K562 (cell line): ENCODE data around the gene PKD1. TPM values are rescaled to one million over a fixed set of nuclear protein-coding genes. Genes with fewer than 3 reads are reported as not detected.

ENCODE experiments used
- ATAC-seq: fragments of 200-7000 bp; cut with Tn5 transposase; 3 replicates; pipeline ENCODE4 v1.9.1; 2020; ENCODE audit warnings: moderate library complexity
- BruUV-seq: library from RNA; stranded (reverse); fragments of 400-500 nt; replicated peaks from 2 replicates; lab custom pipeline; 2021; lab: Mats Ljungman, UMichigan
- CTCF ChIA-PET: fragments of 300-600 bp; formaldehyde crosslinking; extraction: SDS; loops from one replicate; lab custom pipeline; 2021; ENCODE audit warnings: low intra/inter-chr PET ratio; lab: Yijun Ruan, JAX
- POLR2A ChIA-PET: fragments of 300-600, 350-650 bp; sonication (Branson Sonifier 250); formaldehyde crosslinking; extraction: SDS; loops from one replicate; lab custom pipeline; 2021; ENCODE audit warnings: antibody characterized with exemption, inconsistent platforms; lab: Yijun Ruan, JAX
- DNase-seq, 4 experiments: peaks; one replicate each; pipeline versions ENCODE4 v3.0.0 to v3.0.0-alpha.2; 2011 to 2018; ENCODE audit warnings: low spot score in 3 of 4, mixed read lengths in 3 of 4; ENCODE audit errors: extremely low read depth in 1 of 4
- FAIRE-seq: peaks from 2 replicates; lab custom pipeline; 2011; peaks lifted over from hg19 to GRCh38; lab: Jason Lieb, UNC
- H2AFZ ChIP-seq: 2 replicates; pipeline ENCODE4 v1.6.0; 2011; ENCODE audit warnings: low read depth, low read length, control low read depth, inconsistent platforms
- H3K27ac ChIP-seq: fragments of 200-600 bp; 3 replicates; pipeline ENCODE4 v1.8.0; 2011; ENCODE audit warnings: low read depth, mild to moderate bottlenecking, control low read depth, inconsistent platforms, low read length, moderate library complexity, mixed read lengths; ENCODE audit errors: extremely low read depth
- H3K27me3 ChIP-seq, 2 experiments: fragments of 300-600 bp in 1 of 2; 2 replicates in 1 of 2; 3 replicates in 1 of 2; pipeline versions ENCODE4 v1.6.0 to v1.8.0; 2011; ENCODE audit warnings: inconsistent platforms in 2 of 2, low read length in 2 of 2, mild to moderate bottlenecking in 1 of 2, mixed read lengths in 1 of 2, moderate library complexity in 1 of 2; ENCODE audit not compliant: control insufficient read depth in 2 of 2, insufficient read depth in 2 of 2
- H3K36me3 ChIP-seq: fragments of 300-600 bp; 3 replicates; pipeline ENCODE4 v1.8.0; 2011; ENCODE audit warnings: mild to moderate bottlenecking, low read length, inconsistent platforms; ENCODE audit not compliant: control insufficient read depth, insufficient read depth
- H3K4me1 ChIP-seq, 2 experiments: fragments of 200-600 bp in 1 of 2; replicated peaks in 1 of 2; 2 replicates in 1 of 2; 3 replicates in 1 of 2; pipeline versions ENCODE4 v1.5.1 to v1.8.0; 2011; ENCODE audit warnings: inconsistent platforms in 2 of 2, low read length in 2 of 2, mild to moderate bottlenecking in 1 of 2, mixed read lengths in 1 of 2, moderate library complexity in 1 of 2; ENCODE audit not compliant: control insufficient read depth in 2 of 2, insufficient read depth in 2 of 2
- H3K4me2 ChIP-seq: 2 replicates; pipeline ENCODE4 v1.6.1; 2011; ENCODE audit warnings: low read length, control low read depth, inconsistent platforms, mixed read lengths; ENCODE audit not compliant: insufficient read depth
- H3K4me3 ChIP-seq: fragments of 200-600 bp; sonication (generic), shearing (Covaris generic); 2 replicates; pipeline ENCODE4 v1.5.1; 2016; ENCODE audit warnings: control low read depth, inconsistent platforms
- H3K79me2 ChIP-seq: fragments of 200-600 bp; 3 replicates; pipeline ENCODE4 v1.8.0; 2011; ENCODE audit warnings: low read length, inconsistent platforms; ENCODE audit not compliant: control insufficient read depth, insufficient read depth
- H3K9ac ChIP-seq, 2 experiments: 2 replicates each; pipeline versions ENCODE4 v1.6.0 to v1.6.1; 2011; ENCODE audit warnings: low read depth in 2 of 2, low read length in 2 of 2, control low read depth in 1 of 2, inconsistent platforms in 1 of 2, mild to moderate bottlenecking in 1 of 2, mixed read lengths in 1 of 2; ENCODE audit not compliant: insufficient read depth in 1 of 2
- H3K9me1 ChIP-seq: one replicate; pipeline ENCODE4 v1.6.0; 2011; ENCODE audit warnings: inconsistent platforms, mild to moderate bottlenecking, low read length, moderate library complexity; ENCODE audit not compliant: control insufficient read depth, insufficient read depth
- H3K9me3 ChIP-seq: replicated peaks from 2 replicates; pipeline ENCODE4 v1.5.1; 2011; ENCODE audit warnings: low read depth, low read length, inconsistent platforms; ENCODE audit not compliant: control insufficient read depth, insufficient read depth
- H4K20me1 ChIP-seq: replicated peaks from 2 replicates; pipeline ENCODE4 v1.6.1; 2011; ENCODE audit warnings: low read length, inconsistent platforms, mixed read lengths; ENCODE audit not compliant: control insufficient read depth, insufficient read depth
- CAMTA2 ChIP-seq: fragments of 250-450 bp; sonication (Bioruptor Pico); conservative IDR thresholded peaks from 2 replicates; pipeline ENCODE4 v1.5.1; 2022
- ILF3 ChIP-seq: fragments of 450-650 bp; IDR thresholded peaks from 2 replicates; pipeline ENCODE4 v1.6.1; 2018; ENCODE audit warnings: antibody characterized with exemption, mild to moderate bottlenecking, moderate library complexity, borderline replicate concordance
- MTA2 ChIP-seq: fragments of 450-650 bp; IDR thresholded peaks from 2 replicates; pipeline ENCODE4 v1.6.1; 2016; ENCODE audit warnings: low read depth
- NCOR1 ChIP-seq: fragments of 450-650 bp; IDR thresholded peaks from 2 replicates; pipeline ENCODE4 v1.6.1; 2016; ENCODE audit warnings: mild to moderate bottlenecking, moderate library complexity
- POLR3A ChIP-seq: IDR thresholded peaks from 2 replicates; pipeline ENCODE4 v1.6.1; 2011; ENCODE audit warnings: borderline replicate concordance, mild to moderate bottlenecking, moderate library complexity; ENCODE audit not compliant: insufficient read length, insufficient read depth; ENCODE audit errors: extremely low read depth
- PTRF ChIP-seq: fragments of 450-650 bp; IDR thresholded peaks from 2 replicates; pipeline ENCODE4 v1.6.1; 2016; ENCODE audit warnings: mild to moderate bottlenecking, missing genetic modification characterization, missing compliant biosample characterization
- SOX6 ChIP-seq: fragments of 450-650 bp; IDR thresholded peaks from 2 replicates; pipeline ENCODE4 v1.6.1; 2014; ENCODE audit warnings: mild to moderate bottlenecking
- ZNF232 ChIP-seq: sonication (generic); formaldehyde crosslinking; IDR thresholded peaks from 2 replicates; pipeline ENCODE4 v1.8.0; 2022; ENCODE audit warnings: mild to moderate bottlenecking, missing genetic modification reagents
- ZNF3 ChIP-seq: fragments of 250-450 bp; sonication (Bioruptor Pico); IDR thresholded peaks from 2 replicates; pipeline ENCODE4 v1.5.0; 2021; ENCODE audit warnings: mild to moderate bottlenecking, moderate library complexity
- ZNF764 ChIP-seq: fragments of 250-450 bp; sonication (Bioruptor Pico); IDR thresholded peaks from 2 replicates; pipeline ENCODE4 v1.4.0; 2020; ENCODE audit warnings: low read depth, mild to moderate bottlenecking, moderate library complexity
- WGBS: fragments of 100-300 bp; shearing (Covaris generic); methylation state at CpG from one replicate; pipeline ENCODE4 v1.1.6; 2016; ENCODE audit warnings: low coverage, mixed read lengths; ENCODE audit not compliant: insufficient coverage; ENCODE audit errors: missing lambda C conversion rate; 5-methylcytosine and 5-hydroxymethylcytosine counted together
- in situ Hi-C: fragments of 300-500 bp; cut with MboI; formaldehyde crosslinking; loops from 4 replicates; pipeline ENCODE4 v1.15.0; 2018; ENCODE audit warnings: inconsistent platforms, mixed read lengths
- intact Hi-C: fragments of 100-400 bp; cut with micrococcal nuclease; formaldehyde crosslinking; loops from 2 replicates; pipeline ENCODE4 v1.14.2; 2022
- polyA plus RNA-seq, 8 experiments: library from polyadenylated mRNA; depleted of rRNA in 4 of 8; stranded (reverse) in 5 of 8; unstranded in 3 of 8; fragments of >200 nt; fragmentation: Nextera tagmentation in 2 of 8; fragmentation: Illumina TruSeq in 1 of 8; extraction: Ambion mirVana in 2 of 8; extraction: Trizol in 1 of 8; gene quantifications; 2 replicates each; pipeline versions ENCODE4 v1.2.1 to v1.2.3, GENCODE V29; 2011 to 2014; ENCODE audit warnings: inconsistent platforms in 1 of 8, missing spikeins in 1 of 8
- total RNA-seq, 7 experiments: library from RNA; depleted of rRNA in 6 of 7; stranded (reverse); fragments of >200 nt in 6 of 7; fragmentation: Illumina TruSeq in 2 of 7; extraction: Trizol in 2 of 7; gene quantifications; 2 replicates each; pipeline versions ENCODE4 v1.2.1 to v1.2.3, GENCODE V29; 2011 to 2021; ENCODE audit warnings: low replicate concordance in 1 of 7
- TF ChIP-seq, protein P1 (sequence below): fragments of 450-650 bp; IDR thresholded peaks from 2 replicates; pipeline ENCODE4 v1.6.1; 2016; ENCODE audit warnings: low read depth
- TF ChIP-seq, protein P2 (sequence below): fragments of 250-450 bp; sonication (Bioruptor Pico); IDR thresholded peaks from 2 replicates; pipeline ENCODE4 v1.8.0; 2022; ENCODE audit warnings: moderate library complexity, mild to moderate bottlenecking, inconsistent platforms
- TF ChIP-seq, protein P3 (sequence below): sonication (generic); formaldehyde crosslinking; IDR thresholded peaks from 2 replicates; pipeline ENCODE4 v1.9.0; 2022; ENCODE audit warnings: mild to moderate bottlenecking, missing genetic modification reagents

PKD1 gene
- total and polyA plus RNA-seq, 9 of the 15 experiments (the other 6 are each of a cell fraction or from before 2014, with no cell fraction given): 0.23 to 93.5 (median 12.6) TPM

DNA sequence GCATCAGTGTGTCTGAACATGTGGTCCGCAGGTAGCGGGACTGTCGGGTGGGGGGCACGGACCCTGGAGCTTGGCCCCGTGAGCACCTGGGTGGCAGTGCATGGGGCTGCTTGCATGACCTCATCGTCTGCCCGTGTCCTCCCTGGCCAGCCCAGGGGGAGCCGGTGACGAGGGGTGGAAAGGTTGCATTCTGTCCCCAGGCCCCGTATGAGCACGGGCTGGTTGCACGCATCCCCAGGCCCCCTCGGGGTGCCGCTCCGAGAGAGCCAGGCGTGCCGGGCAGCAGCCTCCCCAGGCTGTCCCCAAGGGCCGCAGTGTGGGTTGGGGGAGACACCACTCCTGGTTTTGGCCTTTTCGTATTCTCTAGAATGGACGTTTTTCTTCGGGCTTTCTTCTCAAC lies 58.0 kb downstream of the PKD1 start (continued):
- TF ChIP-seq ZNF3 (CRISPR knock-in tag): no peak
- no peak for TF ChIP-seq NCOR1
- TF ChIP-seq CAMTA2: no peak

- POLR2A ChIA-PET: no interaction called here
- Histone ChIP-seq H3K4me2 (no peak overlapping the region), H3K79me2 (no peaks in the 10 kb centered on the region), H3K9me1 (no peaks in the 10 kb centered on the region), H3K36me3 (peaks cover 54% of the 10 kb centered on the region; the same call in 1 of the 3 replicates), H4K20me1 (no peaks in the 10 kb centered on the region), H2AFZ (no peak overlapping the region), H3K4me3 (no peak overlapping the region), H3K4me1 (peaks cover 0 to 18% of the 10 kb centered on the region in 2 experiments; a peak in 2 of 5 replicates), H3K9me3 (no peaks in the 10 kb centered on the region), H3K27ac (no peak overlapping the region), H3K9ac (no peak overlapping the region; a peak in 1 of 4 replicates), H3K27me3 (no peaks in the 10 kb centered on the region)
- in situ Hi-C loops: no loop called here
- ATAC-seq: no peak
- 85% methylated on average over 17 of the region's 17 CpGs for WGBS
- intact Hi-C loops: no loop called here
- BruUV-seq: no TSS peak
- DNase-seq: no peak
- CTCF ChIA-PET: no interaction called here
- no peak for FAIRE-seq
- TF ChIP-seq POLR3A (no peak), SOX6 (no peak), ZNF232 (CRISPR knock-in tag) (no peak), MTA2 (no peak), ZNF764 (CRISPR knock-in tag) (no peak), PTRF (tag) (no peak), ILF3 (no peak)
- TF ChIP-seq, protein P1, sequence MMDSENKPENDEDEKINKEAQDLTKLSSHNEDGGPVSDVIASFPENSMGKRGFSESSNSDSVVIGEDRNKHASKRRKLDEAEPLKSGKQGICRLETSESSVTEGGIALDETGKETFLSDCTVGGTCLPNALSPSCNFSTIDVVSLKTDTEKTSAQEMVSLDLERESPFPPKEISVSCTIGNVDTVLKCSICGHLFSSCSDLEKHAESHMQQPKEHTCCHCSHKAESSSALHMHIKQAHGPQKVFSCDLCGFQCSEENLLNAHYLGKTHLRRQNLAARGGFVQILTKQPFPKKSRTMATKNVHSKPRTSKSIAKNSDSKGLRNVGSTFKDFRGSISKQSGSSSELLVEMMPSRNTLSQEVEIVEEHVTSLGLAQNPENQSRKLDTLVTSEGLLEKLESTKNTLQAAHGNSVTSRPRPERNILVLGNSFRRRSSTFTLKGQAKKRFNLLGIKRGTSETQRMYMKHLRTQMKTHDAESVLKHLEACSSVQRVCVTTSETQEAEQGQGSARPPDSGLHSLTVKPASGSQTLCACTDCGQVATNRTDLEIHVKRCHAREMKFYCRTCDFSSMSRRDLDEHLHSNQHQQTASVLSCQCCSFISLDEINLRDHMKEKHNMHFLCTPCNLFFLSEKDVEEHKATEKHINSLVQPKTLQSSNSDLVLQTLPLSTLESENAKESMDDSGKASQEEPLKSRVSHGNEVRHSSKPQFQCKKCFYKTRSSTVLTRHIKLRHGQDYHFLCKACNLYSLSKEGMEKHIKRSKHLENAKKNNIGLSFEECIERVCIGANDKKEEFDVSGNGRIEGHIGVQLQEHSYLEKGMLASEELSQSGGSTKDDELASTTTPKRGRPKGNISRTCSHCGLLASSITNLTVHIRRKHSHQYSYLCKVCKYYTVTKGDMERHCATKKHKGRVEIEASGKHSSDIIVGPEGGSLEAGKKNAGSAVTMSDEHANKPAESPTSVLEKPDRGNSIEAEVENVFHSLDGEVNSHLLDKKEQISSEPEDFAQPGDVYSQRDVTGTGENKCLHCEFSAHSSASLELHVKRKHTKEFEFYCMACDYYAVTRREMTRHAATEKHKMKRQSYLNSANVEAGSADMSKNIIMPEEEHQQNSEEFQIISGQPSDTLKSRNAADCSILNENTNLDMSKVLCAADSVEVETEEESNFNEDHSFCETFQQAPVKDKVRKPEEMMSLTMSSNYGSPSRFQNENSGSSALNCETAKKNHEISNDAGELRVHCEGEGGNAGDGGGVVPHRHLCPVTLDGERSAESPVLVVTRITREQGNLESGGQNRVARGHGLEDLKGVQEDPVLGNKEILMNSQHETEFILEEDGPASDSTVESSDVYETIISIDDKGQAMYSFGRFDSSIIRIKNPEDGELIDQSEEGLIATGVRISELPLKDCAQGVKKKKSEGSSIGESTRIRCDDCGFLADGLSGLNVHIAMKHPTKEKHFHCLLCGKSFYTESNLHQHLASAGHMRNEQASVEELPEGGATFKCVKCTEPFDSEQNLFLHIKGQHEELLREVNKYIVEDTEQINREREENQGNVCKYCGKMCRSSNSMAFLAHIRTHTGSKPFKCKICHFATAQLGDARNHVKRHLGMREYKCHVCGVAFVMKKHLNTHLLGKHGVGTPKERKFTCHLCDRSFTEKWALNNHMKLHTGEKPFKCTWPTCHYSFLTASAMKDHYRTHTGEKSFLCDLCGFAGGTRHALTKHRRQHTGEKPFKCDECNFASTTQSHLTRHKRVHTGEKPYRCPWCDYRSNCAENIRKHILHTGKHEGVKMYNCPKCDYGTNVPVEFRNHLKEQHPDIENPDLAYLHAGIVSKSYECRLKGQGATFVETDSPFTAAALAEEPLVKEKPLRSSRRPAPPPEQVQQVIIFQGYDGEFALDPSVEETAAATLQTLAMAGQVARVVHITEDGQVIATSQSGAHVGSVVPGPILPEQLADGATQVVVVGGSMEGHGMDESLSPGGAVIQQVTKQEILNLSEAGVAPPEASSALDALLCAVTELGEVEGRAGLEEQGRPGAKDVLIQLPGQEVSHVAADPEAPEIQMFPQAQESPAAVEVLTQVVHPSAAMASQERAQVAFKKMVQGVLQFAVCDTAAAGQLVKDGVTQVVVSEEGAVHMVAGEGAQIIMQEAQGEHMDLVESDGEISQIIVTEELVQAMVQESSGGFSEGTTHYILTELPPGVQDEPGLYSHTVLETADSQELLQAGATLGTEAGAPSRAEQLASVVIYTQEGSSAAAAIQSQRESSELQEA: no peak
- TF ChIP-seq, protein P2, sequence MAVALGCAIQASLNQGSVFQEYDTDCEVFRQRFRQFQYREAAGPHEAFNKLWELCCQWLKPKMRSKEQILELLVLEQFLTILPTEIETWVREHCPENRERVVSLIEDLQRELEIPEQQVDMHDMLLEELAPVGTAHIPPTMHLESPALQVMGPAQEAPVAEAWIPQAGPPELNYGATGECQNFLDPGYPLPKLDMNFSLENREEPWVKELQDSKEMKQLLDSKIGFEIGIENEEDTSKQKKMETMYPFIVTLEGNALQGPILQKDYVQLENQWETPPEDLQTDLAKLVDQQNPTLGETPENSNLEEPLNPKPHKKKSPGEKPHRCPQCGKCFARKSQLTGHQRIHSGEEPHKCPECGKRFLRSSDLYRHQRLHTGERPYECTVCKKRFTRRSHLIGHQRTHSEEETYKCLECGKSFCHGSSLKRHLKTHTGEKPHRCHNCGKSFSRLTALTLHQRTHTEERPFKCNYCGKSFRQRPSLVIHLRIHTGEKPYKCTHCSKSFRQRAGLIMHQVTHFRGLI: no peak
- TF ChIP-seq, protein P3, sequence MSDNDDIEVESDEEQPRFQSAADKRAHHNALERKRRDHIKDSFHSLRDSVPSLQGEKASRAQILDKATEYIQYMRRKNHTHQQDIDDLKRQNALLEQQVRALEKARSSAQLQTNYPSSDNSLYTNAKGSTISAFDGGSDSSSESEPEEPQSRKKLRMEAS: no peak
Observed at GRCh38 chr16:2077016-2077415, 58.7 kb downstream of the PKD1 start.
